HG02763 (cell line): ENCODE measurements around the gene TXLNB.
"Not testable (repeated sequence)": the region's sequence is repeated elsewhere in the genome, so short reads cannot be mapped to it uniquely, and the experiment has no call there.

Experiments used
- ATAC-seq: cut with Tn5 transposase; IDR thresholded peaks from one replicate; pipeline ENCODE4 v1.9.1; 2021; ENCODE audit warnings: mild to moderate bottlenecking, moderate library complexity; ENCODE audit not compliant: unreplicated experiment

TXLNB gene

GRCh38 chr6:139313229-139313628 lies 21.4 kb upstream of the TXLNB start:
- ATAC-seq, result no peak

DNA sequence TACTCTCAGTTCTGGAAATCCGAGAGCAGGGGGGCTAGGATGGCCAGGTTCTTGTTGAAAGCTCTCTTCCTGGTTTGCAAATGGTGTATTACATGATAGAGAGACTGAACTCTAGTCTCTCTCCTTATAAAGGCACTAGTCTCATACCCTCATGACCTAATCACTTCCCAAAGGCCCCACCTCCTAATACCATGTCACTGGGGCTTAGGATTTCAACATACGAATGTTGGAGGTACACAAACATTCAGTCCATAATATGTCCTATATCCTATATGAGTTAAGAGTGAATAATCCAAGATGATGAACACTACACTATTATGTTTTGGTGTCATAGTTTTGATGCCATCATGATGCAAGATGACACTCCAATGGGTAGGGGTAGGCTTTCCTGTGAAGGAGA lies 20.0 kb upstream of the TXLNB start:
- no peak for ATAC-seq

DNA sequence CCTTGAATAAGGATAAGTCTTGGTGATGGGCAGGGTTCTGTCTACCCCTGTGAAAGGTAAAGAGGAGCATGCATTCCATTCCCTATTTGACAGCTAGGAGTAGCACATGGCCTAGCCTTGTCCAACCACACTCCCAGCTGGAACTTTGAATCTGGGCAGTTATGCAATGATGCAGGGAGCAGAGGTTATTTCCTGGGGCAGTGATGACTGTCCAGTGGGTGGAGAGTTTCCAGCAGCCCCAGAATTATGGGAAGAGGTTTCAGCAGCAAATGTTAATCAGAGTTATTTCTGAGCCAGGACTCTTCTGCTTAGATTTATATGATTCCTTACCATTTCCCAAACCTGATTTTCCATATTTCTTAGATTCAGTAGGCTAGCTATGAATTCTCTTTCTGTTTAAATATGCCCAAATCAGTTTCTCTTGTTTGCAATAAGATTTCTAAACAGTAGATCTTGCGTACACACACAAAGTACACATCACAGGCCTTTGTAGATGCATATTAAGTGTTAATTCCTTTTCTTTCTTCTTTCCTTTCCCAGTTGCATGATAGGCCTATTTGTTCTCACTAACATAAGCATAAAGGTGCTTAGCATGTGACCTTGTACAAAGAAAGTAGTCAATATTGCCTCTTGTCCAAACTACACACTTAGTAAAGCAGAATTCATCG lies 17.3 kb upstream of the TXLNB start:
- ATAC-seq, result no peak

GRCh38 chr6:139308286-139308916 lies 16.6 kb upstream of the TXLNB start:
- ATAC-seq, result peak; percentile 66

DNA sequence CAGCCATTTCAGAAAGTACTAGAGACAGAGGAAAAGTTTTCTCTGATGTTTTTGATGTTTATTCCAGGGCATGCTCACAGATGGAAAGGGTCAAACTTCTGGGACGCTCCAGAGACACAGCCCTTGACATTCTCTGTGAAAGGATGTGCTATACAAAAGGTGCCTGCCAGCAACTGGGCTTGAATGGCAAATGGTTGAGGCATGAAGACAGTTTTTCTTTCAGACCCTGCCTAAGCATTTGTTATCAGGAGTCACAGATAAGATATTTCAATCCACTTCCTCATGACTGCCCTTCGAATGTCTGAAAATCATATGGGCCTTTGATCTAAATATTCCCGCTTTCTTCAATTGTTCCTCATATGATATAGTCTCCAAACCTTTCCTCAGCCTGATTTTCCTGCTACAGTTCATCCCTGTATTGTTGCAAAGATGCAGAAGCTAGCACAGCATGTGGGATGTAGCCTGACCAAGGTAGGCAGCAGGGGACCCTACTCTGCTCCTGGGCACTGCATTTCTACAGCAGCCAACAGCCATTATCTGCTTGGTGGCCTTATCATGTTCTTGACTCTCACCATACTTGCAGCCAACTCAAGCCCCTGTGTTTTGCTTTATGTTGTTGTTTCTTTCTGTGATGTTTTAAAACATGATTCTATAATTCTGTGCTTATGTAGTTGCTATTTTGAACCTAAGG lies 14.6 kb upstream of the TXLNB start:
- no peak for ATAC-seq

- no peak for ATAC-seq
These were observed 11.4 kb upstream of the TXLNB start for GRCh38 chr6:139303185-139303584.

DNA sequence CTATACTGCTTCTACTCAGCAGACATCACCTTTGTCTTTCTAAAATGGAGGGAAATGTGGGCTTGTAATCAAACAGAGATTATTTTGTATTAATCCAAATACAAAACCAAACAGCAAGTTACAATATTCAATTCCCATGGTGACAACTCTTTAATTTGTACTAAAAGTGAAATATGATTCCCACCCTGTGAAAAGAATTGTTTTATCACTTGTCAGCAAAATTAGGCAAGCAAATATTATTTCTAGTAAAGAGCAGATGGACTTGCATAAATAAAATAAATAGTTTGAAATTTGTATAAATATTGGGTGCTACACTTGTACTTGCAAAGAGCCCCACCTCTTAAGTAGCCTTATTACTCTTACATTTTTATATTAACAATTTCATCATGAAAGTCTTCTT lies 6.1 kb upstream of the TXLNB start:
- ATAC-seq, result no peak

- ATAC-seq, result no peak
These were observed 5.1 kb upstream of the TXLNB start for GRCh38 chr6:139296927-139297326.

DNA sequence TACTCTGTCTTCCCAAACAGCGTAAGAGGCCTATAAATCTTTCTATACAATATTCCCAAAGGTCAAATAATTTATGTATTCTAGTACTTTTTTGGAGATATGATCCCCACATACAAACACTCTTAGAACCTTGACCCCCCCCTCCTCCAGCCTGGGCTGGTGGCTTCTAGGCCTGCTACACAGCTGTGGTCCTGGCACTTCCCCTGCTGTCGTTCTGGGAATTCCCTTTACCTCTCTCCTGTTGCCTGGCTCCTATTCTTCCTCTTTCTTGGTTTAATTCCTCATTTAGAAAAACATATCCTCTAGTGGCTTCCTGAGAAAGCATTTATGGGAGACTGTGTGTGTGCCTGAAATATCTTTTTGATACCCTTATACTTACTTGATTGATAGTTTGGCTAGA lies 4.1 kb upstream of the TXLNB start:
- ATAC-seq, result no peak

- no peak for ATAC-seq
These were observed 2.3 kb upstream of the TXLNB start for GRCh38 chr6:139294090-139294489.

DNA sequence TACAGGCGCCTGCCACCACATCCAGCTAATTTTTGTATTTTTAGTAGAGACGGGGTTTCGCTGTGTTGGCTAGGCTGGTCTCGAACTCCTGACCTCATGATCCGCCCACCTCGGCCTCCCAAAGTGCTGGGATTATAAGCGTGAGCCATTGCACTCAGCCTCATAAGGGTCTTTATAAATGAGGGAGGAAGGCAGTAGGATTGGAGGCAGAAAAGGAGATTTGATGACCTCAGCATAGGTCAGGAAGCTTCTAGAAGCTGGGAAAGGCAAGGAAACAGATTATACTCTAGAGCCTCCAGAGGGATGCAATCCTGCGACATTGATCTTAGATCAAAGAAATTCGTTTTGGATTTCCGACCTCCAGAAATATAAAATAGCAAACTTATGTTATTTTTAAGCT lies 1.4 kb upstream of the TXLNB start:
- not testable (repeated sequence) for ATAC-seq

- ATAC-seq, result peak; percentile 83
These were observed 949 bp downstream of the TXLNB start for GRCh38 chr6:139290787-139291311.

DNA sequence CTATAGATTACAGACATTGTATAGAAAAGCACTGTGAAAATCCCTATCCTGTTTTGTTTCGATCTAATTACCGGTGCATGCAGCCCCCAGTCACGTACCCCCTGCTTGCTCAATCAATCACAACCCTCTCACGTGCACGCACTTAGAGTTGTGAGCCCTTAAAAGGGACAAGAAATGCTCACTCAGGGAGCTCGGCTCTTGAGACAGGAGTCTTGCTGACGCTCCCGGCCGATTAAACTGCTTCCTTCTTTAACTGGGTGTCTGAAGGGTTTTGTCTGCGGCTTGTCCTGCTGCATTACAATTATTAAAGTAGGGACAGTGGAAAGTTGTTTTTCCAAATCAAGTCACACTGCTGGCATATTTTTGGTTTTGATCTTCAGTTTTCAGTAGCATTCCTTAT lies 2.6 kb downstream of the TXLNB start:
- ATAC-seq, result no peak

DNA sequence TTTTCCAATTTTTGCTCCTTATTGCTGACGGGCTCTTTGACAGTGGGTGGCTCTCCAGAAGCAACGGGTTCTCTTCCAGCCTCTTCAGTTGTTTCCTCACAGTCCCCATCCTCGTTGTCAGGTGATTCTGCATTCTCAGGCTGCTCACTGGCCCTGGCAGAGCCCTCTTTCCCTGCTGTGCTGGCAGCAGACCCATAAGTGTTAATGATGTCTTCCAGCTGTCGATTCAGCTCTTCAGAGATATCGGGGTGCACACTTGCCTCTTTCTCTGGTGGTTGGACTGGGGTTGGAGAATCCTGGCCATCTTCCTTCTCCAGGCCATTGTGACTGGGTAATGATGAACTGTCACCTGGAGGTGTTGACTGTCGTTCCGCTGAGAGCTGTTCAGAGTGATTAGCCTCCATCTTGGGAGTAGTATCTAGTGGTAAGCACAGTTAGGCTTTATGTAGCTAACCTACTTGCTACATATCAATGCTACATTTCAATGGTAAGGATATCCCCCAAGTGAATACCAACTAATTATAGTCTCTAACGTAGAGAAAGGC lies 3.2 kb downstream of the TXLNB start:
- ATAC-seq, result no peak

GRCh38 chr6:139287868-139288267 lies 3.9 kb downstream of the TXLNB start:
- ATAC-seq, result no peak

DNA sequence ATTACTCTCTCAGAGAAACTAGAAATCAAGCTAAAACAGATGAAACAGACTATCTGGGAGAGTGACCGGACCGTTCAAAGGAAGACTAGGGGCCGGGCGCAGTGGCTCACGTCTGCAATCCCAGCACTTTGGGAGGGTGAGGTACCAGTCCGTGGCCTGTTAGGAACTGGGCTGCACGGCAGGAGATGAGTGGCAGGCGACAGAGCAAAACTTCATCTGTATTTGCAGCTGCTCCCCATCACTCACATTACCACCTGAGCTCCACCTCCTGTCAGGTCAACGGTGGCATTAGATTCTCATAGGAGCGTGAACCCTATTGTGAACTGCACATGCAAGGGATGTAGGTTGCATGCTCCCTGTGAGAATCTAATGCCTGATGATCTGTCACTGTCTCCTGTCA lies 5.4 kb downstream of the TXLNB start:
- ATAC-seq, result not testable (repeated sequence)

DNA sequence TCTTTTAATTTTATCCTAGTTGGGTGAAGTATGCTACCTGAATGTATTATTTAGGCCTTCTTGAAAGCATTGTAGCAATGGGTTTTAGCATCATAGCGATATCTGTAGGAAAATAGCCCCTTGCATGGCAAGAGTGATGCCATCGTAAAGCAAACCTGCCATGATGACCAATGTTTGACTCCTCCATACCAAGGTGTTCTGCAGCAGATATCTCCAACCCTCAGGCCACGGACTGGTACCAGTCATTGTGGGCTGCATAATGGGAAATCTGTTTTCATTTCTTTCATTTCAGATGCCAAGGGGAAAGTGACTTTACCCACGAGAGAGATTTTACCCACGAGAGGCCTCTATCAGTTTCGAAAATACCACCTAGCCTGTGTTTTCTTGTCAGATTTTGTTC lies 6.2 kb downstream of the TXLNB start:
- ATAC-seq, result no peak

GRCh38 chr6:139284789-139285188 lies 7.0 kb downstream of the TXLNB start:
- no peak for ATAC-seq

DNA sequence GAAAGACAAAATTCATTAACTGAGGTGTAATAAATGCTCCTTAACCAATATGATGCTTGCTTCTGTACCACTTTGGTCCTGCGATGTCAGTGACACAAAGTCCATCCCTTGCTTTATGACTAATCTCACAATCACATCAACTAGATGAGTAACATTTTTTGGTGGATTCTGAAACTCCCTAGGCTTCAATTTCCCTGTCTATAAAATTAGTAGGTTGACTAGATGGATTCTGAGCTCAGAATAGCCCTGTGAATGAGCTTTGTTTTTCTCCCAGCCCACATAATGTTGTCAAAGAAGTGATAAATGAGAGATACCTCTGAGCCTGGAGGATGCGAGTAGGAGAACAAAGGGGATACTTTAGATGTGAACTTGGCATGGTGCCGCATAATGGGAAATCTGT lies 9.1 kb downstream of the TXLNB start:
- ATAC-seq, result no peak

GRCh38 chr6:139278190-139278589 lies 13.6 kb downstream of the TXLNB start:
- no peak for ATAC-seq

DNA sequence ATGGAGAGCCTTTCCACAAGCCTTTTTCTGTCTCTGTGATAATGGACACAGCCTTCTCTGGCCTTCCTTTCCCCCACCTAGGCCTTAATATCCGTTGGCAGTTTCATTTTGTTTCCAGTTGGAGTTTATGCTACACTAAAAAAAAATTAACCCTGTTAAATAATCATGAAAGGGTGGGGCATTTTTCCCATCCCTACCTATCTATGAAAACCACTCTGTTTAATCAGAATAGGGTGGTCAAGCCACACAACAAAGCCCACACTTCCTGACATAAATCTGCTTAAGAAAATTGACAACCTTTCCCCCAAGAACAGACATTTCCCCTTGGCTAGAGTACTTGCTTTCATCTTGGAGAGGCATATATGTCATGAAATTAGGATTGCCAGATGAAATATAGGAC lies 14.2 kb downstream of the TXLNB start:
- ATAC-seq, result no peak

GRCh38 chr6:139277161-139277560 lies 14.6 kb downstream of the TXLNB start:
- no peak for ATAC-seq
